IMR-90 (cell line): ENCODE measurements around the gene BBIP1.

Experiments used
- BHLHE40 ChIP-seq: fragments of 150-350 bp; IDR thresholded peaks from 2 replicates; pipeline ENCODE4 v1.6.1; 2016; ENCODE audit warnings: mild to moderate bottlenecking, low read depth, low read length
- CEBPB ChIP-seq: IDR thresholded peaks from 2 replicates; pipeline ENCODE4 v1.6.1; 2012; ENCODE audit warnings: low read depth, low read length, improper control_type of control experiment
- CHD1 ChIP-seq: IDR thresholded peaks from 2 replicates; pipeline ENCODE4 v1.6.1; 2012; ENCODE audit warnings: low read depth, low read length, improper control_type of control experiment
- MAZ ChIP-seq: IDR thresholded peaks from 2 replicates; pipeline ENCODE4 v1.6.1; 2012; ENCODE audit warnings: low read depth, mild to moderate bottlenecking, low read length, improper control_type of control experiment, moderate library complexity, borderline replicate concordance
- MXI1 ChIP-seq: IDR thresholded peaks from 2 replicates; pipeline ENCODE4 v1.6.1; 2012; ENCODE audit warnings: low read depth, mild to moderate bottlenecking, low read length, moderate library complexity, borderline replicate concordance
- NFE2L2 ChIP-seq: fragments of 150-350 bp; IDR thresholded peaks from 2 replicates; pipeline ENCODE4 v1.6.1; 2016; ENCODE audit warnings: low read depth, mild to moderate bottlenecking, low read length
- POLR2A ChIP-seq: IDR thresholded peaks from 2 replicates; pipeline ENCODE4 v1.6.1; 2012; ENCODE audit warnings: mild to moderate bottlenecking, low read depth, low read length
- RAD21 ChIP-seq: IDR thresholded peaks from 2 replicates; pipeline ENCODE4 v1.6.1; 2012; ENCODE audit warnings: low read length, improper control_type of control experiment
- RCOR1 ChIP-seq: IDR thresholded peaks from 2 replicates; pipeline ENCODE4 v1.6.1; 2012; ENCODE audit warnings: mild to moderate bottlenecking, low read length, improper control_type of control experiment; ENCODE audit not compliant: insufficient replicate concordance
- RFX5 ChIP-seq: IDR thresholded peaks from 2 replicates; pipeline ENCODE4 v1.8.0; 2012; ENCODE audit warnings: low read depth, mild to moderate bottlenecking, low read length, moderate library complexity
- SMC3 ChIP-seq: fragments of 150-350 bp; IDR thresholded peaks from 2 replicates; pipeline ENCODE4 v1.6.1; 2016; ENCODE audit warnings: low read depth, mild to moderate bottlenecking, antibody characterized with exemption, low read length, moderate library complexity
- TF ChIP-seq, protein P1 (sequence below): conservative IDR thresholded peaks from 2 replicates; pipeline ENCODE4 v1.5.1; 2012; ENCODE audit warnings: mild to moderate bottlenecking, low read depth, low read length, improper control_type of control experiment
- TF ChIP-seq, protein P2 (sequence below): fragments of 150-350 bp; IDR thresholded peaks from 2 replicates; pipeline ENCODE4 v1.6.1; 2017; ENCODE audit warnings: mild to moderate bottlenecking, antibody characterized with exemption, low read length, low read depth
- TF ChIP-seq, protein P3 (sequence below): fragments of 150-350 bp; IDR thresholded peaks from 2 replicates; pipeline ENCODE4 v1.6.1; 2016; ENCODE audit warnings: low read depth, mild to moderate bottlenecking, low read length, moderate library complexity, borderline replicate concordance

DNA sequence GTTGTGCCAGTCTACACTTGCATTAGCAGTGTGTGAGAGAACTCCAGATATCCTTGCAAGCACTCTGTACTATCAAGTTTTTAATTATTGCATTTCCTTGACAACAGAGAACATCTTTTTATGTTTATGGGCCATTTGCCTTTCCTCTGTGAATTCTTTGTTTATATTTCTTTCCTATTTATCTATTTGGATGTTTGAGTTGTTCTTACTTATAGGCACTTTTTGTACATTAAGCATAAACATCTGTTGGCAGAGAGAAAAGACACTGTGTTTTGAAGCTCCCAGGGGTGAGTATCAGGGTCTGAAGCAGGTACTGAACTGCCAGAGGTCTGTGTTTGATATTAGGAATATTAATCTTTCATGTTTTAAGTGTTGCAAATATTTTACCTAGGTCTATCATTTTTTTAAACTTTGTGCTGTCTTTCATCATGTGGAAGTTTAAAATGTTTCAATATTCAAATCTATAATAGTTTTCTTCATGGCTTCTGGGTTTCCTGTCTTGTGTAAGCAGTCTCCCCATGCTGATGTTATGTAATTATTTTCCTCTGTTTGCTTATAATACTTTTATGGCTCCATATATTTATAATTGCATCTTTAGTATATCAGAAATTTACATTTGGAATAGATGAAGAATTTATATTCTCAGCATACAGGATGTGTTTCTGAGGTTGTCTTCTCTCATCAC lies 64.9 kb downstream of the BBIP1 start:
- TF ChIP-seq, protein P1, sequence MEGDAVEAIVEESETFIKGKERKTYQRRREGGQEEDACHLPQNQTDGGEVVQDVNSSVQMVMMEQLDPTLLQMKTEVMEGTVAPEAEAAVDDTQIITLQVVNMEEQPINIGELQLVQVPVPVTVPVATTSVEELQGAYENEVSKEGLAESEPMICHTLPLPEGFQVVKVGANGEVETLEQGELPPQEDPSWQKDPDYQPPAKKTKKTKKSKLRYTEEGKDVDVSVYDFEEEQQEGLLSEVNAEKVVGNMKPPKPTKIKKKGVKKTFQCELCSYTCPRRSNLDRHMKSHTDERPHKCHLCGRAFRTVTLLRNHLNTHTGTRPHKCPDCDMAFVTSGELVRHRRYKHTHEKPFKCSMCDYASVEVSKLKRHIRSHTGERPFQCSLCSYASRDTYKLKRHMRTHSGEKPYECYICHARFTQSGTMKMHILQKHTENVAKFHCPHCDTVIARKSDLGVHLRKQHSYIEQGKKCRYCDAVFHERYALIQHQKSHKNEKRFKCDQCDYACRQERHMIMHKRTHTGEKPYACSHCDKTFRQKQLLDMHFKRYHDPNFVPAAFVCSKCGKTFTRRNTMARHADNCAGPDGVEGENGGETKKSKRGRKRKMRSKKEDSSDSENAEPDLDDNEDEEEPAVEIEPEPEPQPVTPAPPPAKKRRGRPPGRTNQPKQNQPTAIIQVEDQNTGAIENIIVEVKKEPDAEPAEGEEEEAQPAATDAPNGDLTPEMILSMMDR, result no peak
- TF ChIP-seq SMC3 (no peak), RCOR1 (no peak), POLR2A (no peak), MXI1 (no peak), CEBPB (no peak), BHLHE40 (no peak), NFE2L2 (no peak), MAZ (no peak), RAD21 (no peak), RFX5 (no peak), CHD1 (no peak)
- TF ChIP-seq, protein P2, sequence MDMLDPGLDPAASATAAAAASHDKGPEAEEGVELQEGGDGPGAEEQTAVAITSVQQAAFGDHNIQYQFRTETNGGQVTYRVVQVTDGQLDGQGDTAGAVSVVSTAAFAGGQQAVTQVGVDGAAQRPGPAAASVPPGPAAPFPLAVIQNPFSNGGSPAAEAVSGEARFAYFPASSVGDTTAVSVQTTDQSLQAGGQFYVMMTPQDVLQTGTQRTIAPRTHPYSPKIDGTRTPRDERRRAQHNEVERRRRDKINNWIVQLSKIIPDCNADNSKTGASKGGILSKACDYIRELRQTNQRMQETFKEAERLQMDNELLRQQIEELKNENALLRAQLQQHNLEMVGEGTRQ, result no peak
- TF ChIP-seq, protein P3, sequence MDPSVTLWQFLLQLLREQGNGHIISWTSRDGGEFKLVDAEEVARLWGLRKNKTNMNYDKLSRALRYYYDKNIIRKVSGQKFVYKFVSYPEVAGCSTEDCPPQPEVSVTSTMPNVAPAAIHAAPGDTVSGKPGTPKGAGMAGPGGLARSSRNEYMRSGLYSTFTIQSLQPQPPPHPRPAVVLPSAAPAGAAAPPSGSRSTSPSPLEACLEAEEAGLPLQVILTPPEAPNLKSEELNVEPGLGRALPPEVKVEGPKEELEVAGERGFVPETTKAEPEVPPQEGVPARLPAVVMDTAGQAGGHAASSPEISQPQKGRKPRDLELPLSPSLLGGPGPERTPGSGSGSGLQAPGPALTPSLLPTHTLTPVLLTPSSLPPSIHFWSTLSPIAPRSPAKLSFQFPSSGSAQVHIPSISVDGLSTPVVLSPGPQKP, result no peak
